NT2/D1 (cell line): Measurements from ENCODE around the gene AFAP1L1.

ENCODE experiments used
- YY1 ChIP-seq: IDR thresholded peaks from 2 replicates; pipeline ENCODE4 v1.6.1; 2011; ENCODE audit not compliant: insufficient read length, insufficient read depth
- ZNF274 ChIP-seq: IDR thresholded peaks from 2 replicates; pipeline ENCODE4 v1.6.1; 2011; ENCODE audit warnings: mild to moderate bottlenecking, low read depth, low read length

DNA sequence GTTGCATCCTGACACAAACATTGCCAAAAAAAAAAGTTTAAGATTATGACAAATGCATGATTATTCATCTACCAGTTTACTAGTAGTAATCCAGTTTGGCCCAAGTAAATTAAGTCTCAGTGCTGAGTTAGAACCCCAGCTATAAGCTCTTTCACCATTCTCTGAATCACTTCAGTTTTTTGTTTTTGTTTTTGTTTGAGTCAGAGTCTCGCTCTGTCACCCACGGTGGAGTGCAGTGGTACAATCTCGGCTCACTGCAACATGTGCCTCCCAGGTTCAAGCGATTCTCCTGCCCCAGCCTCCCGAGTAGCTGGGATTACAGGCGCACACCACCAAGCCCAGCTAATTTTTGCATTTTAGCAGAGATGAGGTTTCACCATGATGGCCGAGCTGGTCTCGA, 84.7 kb downstream of the AFAP1L1 start:
- TF ChIP-seq ZNF274 (no peak), YY1 (no peak)
